Tibial nerve (tissue), 4 donors: Measurements from ENCODE around the gene ENKD1. TPM values are rescaled to one million over a fixed set of nuclear protein-coding genes. Genes with fewer than 3 reads are reported as not detected.

ENCODE experiments used
- DNase-seq, 2 donors: peaks; one replicate each; pipeline ENCODE4 v3.0.0-alpha.2; 2019; ENCODE audit warnings: low spot score in 2 of 2
- H3K27ac ChIP-seq, 4 donors: fragments of 200-600 bp; sonication (generic) in 3 of 4; one replicate each; pipeline ENCODE4 v1.5.1; 2017 to 2019; ENCODE audit warnings: mild to moderate bottlenecking in 1 of 4
- H3K27me3 ChIP-seq, 2 donors: fragments of 200-600 bp; sonication (generic) in 1 of 2; one replicate each; pipeline versions ENCODE4 v1.5.1 to v1.6.0; 2017 to 2019
- H3K36me3 ChIP-seq, 3 donors: fragments of 200-600 bp; sonication (generic); one replicate each; pipeline ENCODE4 v1.5.1; 2018 to 2019
- H3K4me1 ChIP-seq, 4 donors: fragments of 200-600 bp; sonication (generic) in 3 of 4; one replicate each; pipeline ENCODE4 v1.5.1; 2017 to 2019
- H3K4me3 ChIP-seq, 4 donors: fragments of 200-600 bp; sonication (generic) in 3 of 4; one replicate each; pipeline ENCODE4 v1.5.1; 2017 to 2019; ENCODE audit warnings: mild to moderate bottlenecking in 1 of 4, moderate library complexity in 1 of 4
- H3K9me3 ChIP-seq, 4 donors: fragments of 200-600 bp; sonication (generic) in 3 of 4; one replicate each; pipeline ENCODE4 v1.5.1; 2017 to 2019
- CTCF ChIP-seq, 5 experiments: fragments of 200-600 bp in 3 of 5; fragments of 450-650 bp in 2 of 5; sonication (generic) in 3 of 5; IDR thresholded peaks; one replicate each; pipeline ENCODE4 v1.5.1; 2016 to 2019; ENCODE audit warnings: antibody characterized with exemption in 5 of 5, mild to moderate bottlenecking in 3 of 5, moderate library complexity in 2 of 5
- EP300 ChIP-seq, 2 donors: sonication (generic); formaldehyde crosslinking; IDR thresholded peaks; one replicate each; pipeline ENCODE4 v1.6.1; 2017; ENCODE audit warnings: antibody characterized with exemption in 2 of 2, mild to moderate bottlenecking in 1 of 2
- POLR2A ChIP-seq, 2 donors: fragments of 450-650 bp; IDR thresholded peaks; one replicate each; pipeline ENCODE4 v1.6.1; 2017; ENCODE audit warnings: antibody characterized with exemption in 2 of 2, mild to moderate bottlenecking in 2 of 2, moderate library complexity in 2 of 2
- WGBS, 2 donors: methylation state at CpG; one replicate each; pipeline ENCODE4 v1.1.5; 2018; 5-methylcytosine and 5-hydroxymethylcytosine counted together
- total RNA-seq, 4 donors: library from RNA; depleted of rRNA; stranded (reverse); fragments of >200 nt; gene quantifications; one replicate each; pipeline ENCODE4 v1.1.0, GENCODE V29; 2016

Gene ENKD1
- total RNA-seq, 4 donors from 2014 or later: 32.6 to 53.8 (median 45.6) TPM

GRCh38 chr16:67704110-67704509, 37.6 kb upstream of the ENKD1 start:
- no peak for DNase-seq
- H3K9me3 ChIP-seq: peaks cover 0 to 4% (median 0%) of the 10 kb centered on the region in 4 donors
- no peak overlapping the region for H3K4me3 ChIP-seq
- WGBS, 2 donors: 89 to 94% methylated on average over 5 of the region's 5 CpGs
- no peaks in the 10 kb centered on the region for H3K4me1 ChIP-seq
- peaks cover 0 to 5% (median 0%) of the 10 kb centered on the region in 3 donors for H3K36me3 ChIP-seq
- H3K27ac ChIP-seq: no peak overlapping the region
- H3K27me3 ChIP-seq: no peaks in the 10 kb centered on the region
- TF ChIP-seq CTCF (IDR thresholded peaks at IDR 0.05) (no peak), EP300 (IDR thresholded peaks at IDR 0.05) (no peak), POLR2A (IDR thresholded peaks at IDR 0.05) (no peak)

GRCh38 chr16:67703626-67704025, 37.1 kb upstream of the ENKD1 start:
- WGBS, 2 donors: 67 to 75% methylated on average over 2 of the region's 2 CpGs
- H3K9me3 ChIP-seq: peaks cover 0 to 5% (median 0%) of the 10 kb centered on the region in 4 donors

GRCh38 chr16:67702130-67702529, 35.6 kb upstream of the ENKD1 start:
- no peak for DNase-seq
- Histone ChIP-seq H3K4me1 (no peaks in the 10 kb centered on the region), H3K27me3 (no peaks in the 10 kb centered on the region), H3K27ac (no peak overlapping the region), H3K9me3 (peaks cover 0 to 5% (median 0%) of the 10 kb centered on the region in 4 donors), H3K36me3 (peaks cover 0 to 18% (median 0%) of the 10 kb centered on the region in 3 donors), H3K4me3 (no peak overlapping the region)
- 88 to 96% methylated on average over 4 of the region's 4 CpGs for WGBS, 2 donors
- TF ChIP-seq EP300 (IDR thresholded peaks at IDR 0.05) (no peak), POLR2A (IDR thresholded peaks at IDR 0.05) (no peak), CTCF (IDR thresholded peaks at IDR 0.05) (no peak)

More at GRCh38 chr16:67703626-67704025, 37.1 kb upstream of the ENKD1 start:
- Histone ChIP-seq H3K36me3 (peaks cover 0 to 5% (median 0%) of the 10 kb centered on the region in 3 donors), H3K4me1 (no peaks in the 10 kb centered on the region), H3K4me3 (no peak overlapping the region), H3K27me3 (no peaks in the 10 kb centered on the region), H3K27ac (no peak overlapping the region)
- no peak for DNase-seq
- TF ChIP-seq CTCF (IDR thresholded peaks at IDR 0.05): no peak
- no peak for TF ChIP-seq EP300 (IDR thresholded peaks at IDR 0.05)
- TF ChIP-seq POLR2A (IDR thresholded peaks at IDR 0.05): no peak

- H3K36me3 ChIP-seq: peaks cover 0 to 18% (median 0%) of the 10 kb centered on the region in 3 donors
- H3K27ac ChIP-seq: no peak overlapping the region
- TF ChIP-seq EP300 (IDR thresholded peaks at IDR 0.05) (no peak), POLR2A (IDR thresholded peaks at IDR 0.05) (no peak), CTCF (IDR thresholded peaks at IDR 0.05) (no peak)
- WGBS, 2 donors: 83 to 86% methylated on average over 1 of the region's 1 CpG
- no peaks in the 10 kb centered on the region for H3K27me3 ChIP-seq
- peaks cover 0 to 5% (median 0%) of the 10 kb centered on the region in 4 donors for H3K9me3 ChIP-seq
- H3K4me1 ChIP-seq: no peaks in the 10 kb centered on the region
- no peak for DNase-seq
- H3K4me3 ChIP-seq: no peak overlapping the region
Measured at GRCh38 chr16:67701420-67701819, 34.9 kb upstream of the ENKD1 start.

GRCh38 chr16:67699265-67699664, 32.7 kb upstream of the ENKD1 start:
- DNase-seq: no peak
- WGBS, 2 donors: 97 to 98% methylated on average over 7 of the region's 7 CpGs
- Histone ChIP-seq H3K27me3 (no peaks in the 10 kb centered on the region), H3K36me3 (peaks cover 0 to 18% (median 0%) of the 10 kb centered on the region in 3 donors), H3K9me3 (peaks cover 0 to 5% (median 0%) of the 10 kb centered on the region in 4 donors), H3K4me3 (no peak overlapping the region), H3K27ac (no peak overlapping the region), H3K4me1 (no peaks in the 10 kb centered on the region)
- TF ChIP-seq CTCF (IDR thresholded peaks at IDR 0.05) (no peak), POLR2A (IDR thresholded peaks at IDR 0.05) (no peak), EP300 (IDR thresholded peaks at IDR 0.05) (no peak)
